Activated T-helper 1 cell treated with anti-CD3 and anti-CD28 coated beads, Interleukin-12 subunit alpha, Interleukin-12 subunit beta, Interleukin-2, Interleukin-4 antibody, amounts not matched to agents 30 ng/mL and 10 ng/mL and 1 ng/mL, durations not matched to agents 14 hours and 24 hours and 36 hours (primary cell): ENCODE results near the gene NOL4L. TPM values are rescaled to one million over a fixed set of nuclear protein-coding genes. Genes with fewer than 3 reads are reported as not detected.
A peak's percentile ranks its signal among the peaks of the same experiment; 100 is the strongest.
"Not testable (repeated sequence)": the region's sequence is repeated elsewhere in the genome, so short reads cannot be mapped to it uniquely, and the experiment has no call there.

Experiments used
- DNase-seq: peaks from one replicate; pipeline ENCODE4 v3.0.0; 2021; ENCODE audit warnings: low spot score
- H3K27ac Mint-ChIP-seq: one replicate; pipeline ENCODE4 v1.8.0; 2021; ENCODE audit warnings: mild to moderate bottlenecking, mixed read lengths
- H3K27me3 Mint-ChIP-seq: one replicate; pipeline ENCODE4 v1.8.0; 2022; ENCODE audit warnings: mild to moderate bottlenecking, moderate library complexity, mixed read lengths; ENCODE audit not compliant: insufficient read depth
- H3K36me3 Mint-ChIP-seq: one replicate; pipeline ENCODE4 v1.8.0; 2021; ENCODE audit warnings: low read depth, mixed read lengths
- H3K4me1 Mint-ChIP-seq: one replicate; pipeline ENCODE4 v1.8.0; 2021; ENCODE audit warnings: low read depth, mixed read lengths
- H3K4me3 Mint-ChIP-seq: one replicate; pipeline ENCODE4 v1.8.0; 2021; ENCODE audit warnings: mild to moderate bottlenecking, moderate library complexity, mixed read lengths
- H3K9me3 Mint-ChIP-seq: one replicate; pipeline ENCODE4 v1.8.0; 2021; ENCODE audit warnings: mixed read lengths
- intact Hi-C: fragments of 100-400 bp; cut with micrococcal nuclease; formaldehyde crosslinking; loops from one replicate; pipeline ENCODE4 v1.15.1; 2024
- total RNA-seq: library from RNA; stranded (reverse); gene quantifications from 2 replicates; pipeline ENCODE4 v1.2.3, GENCODE V29; 2022

Gene NOL4L
- total RNA-seq, 1 donor from 2014 or later, result 14.3 TPM

DNA sequence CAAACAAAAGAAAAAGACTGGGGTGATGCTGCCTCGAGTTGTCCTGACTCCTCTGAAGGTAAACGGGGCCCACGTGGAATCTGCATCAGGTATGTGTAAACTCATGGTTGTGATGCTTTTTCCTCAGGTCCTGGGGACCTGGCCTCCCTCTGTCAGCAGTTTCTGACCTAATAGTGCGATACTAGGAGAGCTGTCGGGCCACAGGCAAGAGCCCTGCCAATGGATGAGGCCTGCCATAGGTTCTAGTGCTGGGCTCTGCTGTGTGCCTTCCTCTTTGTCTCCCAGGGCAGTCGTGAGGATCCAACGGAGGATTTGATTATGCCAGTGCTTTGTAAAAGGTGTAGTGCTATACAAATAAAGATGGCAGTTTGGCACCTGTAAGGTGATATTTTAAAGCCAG, 155.8 kb downstream of the NOL4L start:
- peaks cover 66% of the 10 kb centered on the region for H3K36me3 Mint-ChIP-seq
- H3K27me3 Mint-ChIP-seq, result no peaks in the 10 kb centered on the region
- H3K4me3 Mint-ChIP-seq, result no peak overlapping the region
- no peaks in the 10 kb centered on the region for H3K9me3 Mint-ChIP-seq
- H3K4me1 Mint-ChIP-seq, result peaks cover 5% of the 10 kb centered on the region
- no peak overlapping the region for H3K27ac Mint-ChIP-seq
- intact Hi-C loops, result no loop called here
- DNase-seq, result no peak

DNA sequence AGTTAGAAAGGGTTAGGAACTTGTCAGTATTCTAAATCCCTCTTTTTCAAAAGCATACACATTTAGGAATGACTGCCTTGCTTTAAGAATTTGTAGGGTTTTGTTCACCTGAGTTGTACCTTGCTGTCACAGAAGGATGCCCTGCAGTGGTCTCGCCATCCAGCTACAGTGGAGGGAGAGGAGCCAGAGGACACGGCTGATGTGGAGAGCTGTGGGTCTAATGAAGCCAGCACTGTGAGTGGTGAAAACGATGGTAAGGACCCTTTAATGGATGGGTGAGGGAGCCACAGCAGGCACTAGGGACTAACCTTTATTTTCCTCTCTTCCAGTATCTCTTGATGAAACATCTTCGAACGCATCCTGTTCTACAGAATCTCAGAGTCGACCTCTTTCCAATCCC, 157.1 kb downstream of the NOL4L start:
- Mint-ChIP-seq H3K27me3 (no peaks in the 10 kb centered on the region), H3K4me3 (no peak overlapping the region), H3K9me3 (no peaks in the 10 kb centered on the region), H3K4me1 (peaks cover 5% of the 10 kb centered on the region), H3K27ac (peak overlapping the region; percentile 31), H3K36me3 (peaks cover 54% of the 10 kb centered on the region)
- no peak for DNase-seq
- intact Hi-C loops, result no loop called here

DNA sequence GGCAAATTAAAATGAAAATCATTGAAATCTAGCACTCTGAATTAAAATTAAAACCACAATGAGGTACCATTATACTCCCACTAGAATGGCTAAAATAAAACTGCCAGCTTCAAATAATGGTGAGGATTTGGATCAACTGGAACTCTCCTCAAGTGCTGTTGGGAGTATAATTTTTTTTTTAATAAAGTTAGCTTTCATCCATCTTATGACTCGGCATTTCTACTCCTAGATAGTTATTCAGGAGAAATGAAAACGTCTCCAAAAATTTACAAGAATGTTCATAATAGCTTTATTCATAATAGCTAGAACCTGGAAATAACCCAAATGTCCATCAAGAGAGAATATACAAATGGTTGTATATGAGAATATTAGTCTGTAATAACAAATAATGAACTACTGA, 163.8 kb downstream of the NOL4L start:
- Mint-ChIP-seq H3K27me3 (no peaks in the 10 kb centered on the region), H3K4me1 (peaks cover 11% of the 10 kb centered on the region), H3K36me3 (peaks cover 23% of the 10 kb centered on the region), H3K9me3 (no peaks in the 10 kb centered on the region), H3K27ac (no peak overlapping the region), H3K4me3 (no peak overlapping the region)
- intact Hi-C loops, result no loop called here
- DNase-seq, result no peak

GRCh38 chr20:32418376-32418775, 166.8 kb downstream of the NOL4L start:
- DNase-seq, result no peak
- Mint-ChIP-seq H3K4me3 (no peak overlapping the region), H3K36me3 (peaks cover 20% of the 10 kb centered on the region), H3K9me3 (no peaks in the 10 kb centered on the region), H3K27me3 (no peaks in the 10 kb centered on the region), H3K27ac (no peak overlapping the region), H3K4me1 (peaks cover 29% of the 10 kb centered on the region)
- intact Hi-C loops, result no loop called here

- H3K27ac Mint-ChIP-seq, result no peak overlapping the region
Measured at GRCh38 chr20:32416206-32416605, 168.9 kb downstream of the NOL4L start.

GRCh38 chr20:32415494-32415893, 169.6 kb downstream of the NOL4L start:
- H3K36me3 Mint-ChIP-seq, result peaks cover 13% of the 10 kb centered on the region
- no peaks in the 10 kb centered on the region for H3K27me3 Mint-ChIP-seq
- no peak overlapping the region for H3K4me3 Mint-ChIP-seq
- intact Hi-C loops, result no loop called here
- peak overlapping the region; percentile 47 for H3K27ac Mint-ChIP-seq
- DNase-seq, result no peak
- peaks cover 38% of the 10 kb centered on the region for H3K4me1 Mint-ChIP-seq
- no peaks in the 10 kb centered on the region for H3K9me3 Mint-ChIP-seq

More at GRCh38 chr20:32416206-32416605, 168.9 kb downstream of the NOL4L start:
- H3K4me3 Mint-ChIP-seq, result no peak overlapping the region
- H3K4me1 Mint-ChIP-seq, result peaks cover 38% of the 10 kb centered on the region
- H3K36me3 Mint-ChIP-seq, result peaks cover 16% of the 10 kb centered on the region
- H3K9me3 Mint-ChIP-seq, result no peaks in the 10 kb centered on the region
- intact Hi-C loops, result no loop called here
- no peaks in the 10 kb centered on the region for H3K27me3 Mint-ChIP-seq
- no peak for DNase-seq

DNA sequence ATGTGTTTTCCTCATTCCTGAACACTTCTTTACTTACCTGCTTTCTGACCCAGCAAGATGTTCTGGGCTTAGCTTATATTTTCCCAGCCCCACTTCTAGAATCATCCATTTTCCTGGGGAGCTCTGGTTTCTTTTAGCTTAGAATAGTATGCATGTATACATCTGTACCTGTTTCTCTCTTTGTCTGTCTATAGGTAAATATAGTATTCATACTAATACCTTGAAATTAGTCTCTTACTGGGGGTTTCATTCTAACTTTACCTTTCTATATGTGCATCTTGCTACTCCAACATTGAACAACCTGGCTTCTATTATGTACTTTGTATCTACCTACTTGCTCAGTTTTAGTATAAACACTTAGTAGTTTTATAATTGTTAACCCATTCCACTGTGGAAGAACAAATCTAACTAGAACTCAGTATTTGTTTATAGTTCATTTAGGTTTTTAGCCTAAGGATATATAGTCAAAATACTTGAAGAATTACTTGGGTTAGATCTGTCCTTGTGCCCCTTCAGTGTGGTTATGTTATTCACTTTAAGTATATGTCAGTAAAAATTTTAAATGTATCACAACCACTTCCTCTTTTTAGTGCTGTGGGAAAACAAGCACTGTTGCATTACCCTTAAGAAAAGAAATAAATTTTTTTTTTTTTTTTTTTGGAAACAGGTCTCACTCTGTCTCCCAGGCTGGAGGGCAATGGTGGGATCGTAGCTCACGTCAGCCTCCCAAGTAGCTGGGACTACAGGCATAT, 173.0 kb downstream of the NOL4L start:
- H3K27ac Mint-ChIP-seq, result no peak overlapping the region
- peaks cover 13% of the 10 kb centered on the region for H3K36me3 Mint-ChIP-seq

GRCh38 chr20:32407131-32407750, 177.9 kb downstream of the NOL4L start:
- not testable (repeated sequence) for H3K9me3 Mint-ChIP-seq, H3K36me3 Mint-ChIP-seq, H3K27me3 Mint-ChIP-seq
- peak; percentile 44 for DNase-seq
- H3K4me3 Mint-ChIP-seq, result peak overlapping the region; percentile 39
- H3K27ac Mint-ChIP-seq, result peak overlapping the region; percentile 79
- intact Hi-C loops, result loop anchor here (1.0 to 2.0 kb wide), 4 partner anchors 20 to 74 kb away; partner anchors contain the start of gene ASXL1
- peaks cover 41% of the 10 kb centered on the region for H3K4me1 Mint-ChIP-seq

More for the DNA sequence above, 173.0 kb downstream of the NOL4L start:
- Mint-ChIP-seq H3K27me3 (no peaks in the 10 kb centered on the region), H3K4me3 (no peak overlapping the region), H3K4me1 (peaks cover 47% of the 10 kb centered on the region), H3K9me3 (no peaks in the 10 kb centered on the region)
- no peak for DNase-seq
- intact Hi-C loops, result no loop called here

DNA sequence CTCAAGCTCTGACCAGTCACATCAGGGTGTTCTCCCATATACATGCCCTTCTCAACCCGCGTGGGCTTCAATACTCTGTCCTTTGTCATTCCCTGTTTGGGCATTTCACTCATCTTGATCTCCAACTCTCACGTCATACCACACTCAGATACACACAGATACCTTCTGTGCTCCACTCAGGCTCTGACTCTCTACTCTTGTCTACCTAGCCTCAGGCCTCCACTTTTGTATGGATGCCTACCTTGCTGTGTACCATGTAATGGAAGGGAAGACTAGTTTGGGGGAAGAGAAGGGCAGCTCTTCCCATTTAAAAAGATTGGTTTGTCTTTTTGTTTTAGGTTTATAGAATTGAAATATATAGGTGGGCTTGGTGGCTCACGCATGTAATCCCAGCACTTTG, 178.4 kb downstream of the NOL4L start:
- intact Hi-C loops, result loop anchor here (1.0 to 2.0 kb wide), 4 partner anchors 20 to 74 kb away; partner anchors contain the start of gene ASXL1
- Mint-ChIP-seq H3K9me3 (no peaks in the 10 kb centered on the region), H3K27me3 (no peaks in the 10 kb centered on the region), H3K4me3 (no peak overlapping the region), H3K27ac (no peak overlapping the region), H3K36me3 (peaks cover 11% of the 10 kb centered on the region), H3K4me1 (peaks cover 35% of the 10 kb centered on the region)
- DNase-seq, result no peak

DNA sequence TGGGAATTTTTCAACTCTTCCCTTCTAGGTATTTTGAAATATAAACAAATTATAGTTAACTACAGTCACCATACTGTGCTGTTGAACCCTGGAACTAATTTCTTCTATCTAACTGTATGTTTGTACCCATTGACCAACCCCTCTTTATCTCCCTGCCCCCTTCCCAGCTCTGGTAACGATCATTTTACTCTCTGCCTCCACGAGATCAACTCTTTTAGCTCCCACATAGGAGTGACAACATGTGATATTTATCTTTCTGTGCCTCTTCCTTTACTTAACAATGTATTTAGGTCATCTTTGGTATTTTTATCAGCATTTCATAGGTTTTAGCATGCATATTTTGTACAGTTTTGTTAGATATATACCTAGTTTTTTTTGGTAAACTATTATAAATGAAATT, 181.1 kb downstream of the NOL4L start:
- H3K27ac Mint-ChIP-seq, result no peak overlapping the region
- DNase-seq, result no peak
- peaks cover 43% of the 10 kb centered on the region for H3K4me1 Mint-ChIP-seq
- no peaks in the 10 kb centered on the region for H3K9me3 Mint-ChIP-seq
- H3K27me3 Mint-ChIP-seq, result no peaks in the 10 kb centered on the region
- intact Hi-C loops, result no loop called here
- no peak overlapping the region for H3K4me3 Mint-ChIP-seq
- peaks cover 23% of the 10 kb centered on the region for H3K36me3 Mint-ChIP-seq

GRCh38 chr20:32400476-32400875, 184.7 kb downstream of the NOL4L start:
- H3K27ac Mint-ChIP-seq, result no peak overlapping the region
- H3K4me1 Mint-ChIP-seq, result peaks cover 30% of the 10 kb centered on the region
- no peaks in the 10 kb centered on the region for H3K9me3 Mint-ChIP-seq
- intact Hi-C loops, result no loop called here
- H3K4me3 Mint-ChIP-seq, result no peak overlapping the region
- no peaks in the 10 kb centered on the region for H3K27me3 Mint-ChIP-seq
- no peak for DNase-seq
- peaks cover 24% of the 10 kb centered on the region for H3K36me3 Mint-ChIP-seq

DNA sequence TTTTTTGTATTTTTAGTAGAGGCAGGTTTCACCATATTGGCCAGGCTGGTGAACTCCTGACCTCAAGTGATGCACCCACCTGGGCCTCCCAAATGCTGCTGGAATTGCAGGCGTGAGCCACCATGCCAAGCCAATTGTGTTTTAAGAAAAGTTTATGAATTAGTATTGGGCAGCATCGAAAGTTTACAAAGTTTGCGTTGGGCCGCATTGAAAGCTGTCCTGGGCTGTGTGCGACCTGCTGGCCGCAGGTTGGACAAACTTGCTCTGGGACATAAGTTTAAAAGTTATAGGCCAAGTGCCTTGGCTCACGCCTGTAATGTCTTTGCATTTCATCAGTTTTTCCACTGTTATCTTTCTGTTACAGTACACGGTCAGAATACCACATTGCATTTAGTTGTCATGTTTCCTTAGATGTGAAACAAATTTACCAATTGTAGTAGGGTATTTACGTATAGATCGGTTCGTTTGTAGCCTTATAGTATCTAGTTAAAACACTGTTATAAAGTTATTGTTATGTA, 187.5 kb downstream of the NOL4L start:
- intact Hi-C loops, result no loop called here
- H3K4me1 Mint-ChIP-seq, result peaks cover 20% of the 10 kb centered on the region
- H3K27me3 Mint-ChIP-seq, result no peaks in the 10 kb centered on the region
- H3K27ac Mint-ChIP-seq, result no peak overlapping the region
- no peaks in the 10 kb centered on the region for H3K9me3 Mint-ChIP-seq
- DNase-seq, result no peak
- no peak overlapping the region for H3K4me3 Mint-ChIP-seq
- peaks cover 31% of the 10 kb centered on the region for H3K36me3 Mint-ChIP-seq

DNA sequence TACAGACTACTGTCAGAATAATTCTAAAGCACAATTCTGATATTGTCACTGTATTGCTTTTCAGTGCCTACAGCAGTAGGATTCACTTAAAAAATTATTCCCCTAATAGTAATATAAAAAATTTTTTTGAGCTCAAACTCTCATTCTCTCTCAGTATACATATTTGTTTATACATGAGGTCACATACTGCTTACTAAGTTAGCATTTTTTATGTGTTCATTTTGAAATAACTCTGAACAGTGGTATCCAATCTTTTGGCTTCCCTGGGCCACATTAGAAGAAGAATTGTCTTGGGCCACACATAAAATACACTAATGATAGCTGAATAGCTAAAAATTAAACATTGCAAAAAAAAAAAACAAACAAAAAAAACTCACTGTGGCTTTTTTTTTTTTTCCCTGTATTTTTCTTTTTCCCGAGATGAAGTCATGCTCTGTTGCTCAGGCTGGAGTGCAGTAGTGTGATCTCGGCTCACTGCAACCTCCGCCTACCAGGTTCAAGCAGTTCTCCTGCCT, 188.4 kb downstream of the NOL4L start:
- Mint-ChIP-seq H3K9me3 (no peaks in the 10 kb centered on the region), H3K4me3 (no peak overlapping the region), H3K27me3 (no peaks in the 10 kb centered on the region)

More for the DNA sequence above, 188.4 kb downstream of the NOL4L start:
- DNase-seq, result no peak
- H3K4me1 Mint-ChIP-seq, result peaks cover 21% of the 10 kb centered on the region
- intact Hi-C loops, result no loop called here
- peaks cover 33% of the 10 kb centered on the region for H3K36me3 Mint-ChIP-seq
- H3K27ac Mint-ChIP-seq, result no peak overlapping the region
